GM12878 (cell line): ENCODE measurements around the gene TMEM255B. TPM values are rescaled to one million over a fixed set of nuclear protein-coding genes. Genes with fewer than 3 reads are reported as not detected.

Experiments used
- ATAC-seq: fragments of 200-7000 bp; cut with Tn5 transposase; 3 replicates; pipeline ENCODE4 v1.9.1; 2020; ENCODE audit warnings: mild to moderate bottlenecking, moderate library complexity
- BruUV-seq: library from RNA; stranded (reverse); fragments of 400-500 nt; replicated peaks from 2 replicates; lab custom pipeline; 2021; lab: Mats Ljungman, UMichigan
- CTCF ChIA-PET: fragments of 300-600 bp; sonication (Branson Sonifier 250); formaldehyde crosslinking; extraction: SDS; loops from one replicate; lab custom pipeline; 2021; ENCODE audit warnings: inconsistent platforms; lab: Yijun Ruan, JAX
- POLR2A ChIA-PET: fragments of 350-600 bp; formaldehyde crosslinking; extraction: SDS; loops from one replicate; lab custom pipeline; 2021; ENCODE audit warnings: inconsistent platforms; lab: Charles Lee
- RAD21 ChIA-PET: fragments of 300-600 bp; sonication (Branson Sonifier 250); formaldehyde crosslinking; loops from one replicate; lab custom pipeline; 2023; ENCODE audit warnings: antibody characterized with exemption; ENCODE audit not compliant: unreplicated experiment; lab: Charles Lee
- SMC1A ChIA-PET: fragments of 300-600 bp; sonication (Branson Sonifier 250); formaldehyde crosslinking; loops from one replicate; lab custom pipeline; 2023; ENCODE audit not compliant: unreplicated experiment, uncharacterized antibody; lab: Charles Lee
- DNase-seq: peaks from one replicate; pipeline ENCODE4 v3.0.0-alpha.2; 2011; ENCODE audit warnings: low read depth, low spot score
- FAIRE-seq: peaks from 3 replicates; lab custom pipeline; 2011; peaks lifted over from hg19 to GRCh38; lab: Jason Lieb, UNC
- H2AFZ ChIP-seq: 2 replicates; pipeline ENCODE4 v1.6.0; 2011; ENCODE audit warnings: low read depth, low read length, control low read depth; ENCODE audit not compliant: control insufficient read depth
- H3K27ac ChIP-seq: 2 replicates; pipeline ENCODE4 v1.5.1; 2011; ENCODE audit warnings: control low read depth; ENCODE audit not compliant: control insufficient read depth, insufficient read depth
- H3K27me3 ChIP-seq, 2 experiments: replicated peaks in 1 of 2; 2 replicates each; pipeline versions ENCODE4 v1.6.0 to v1.6.1; 2011; ENCODE audit warnings: low read length in 1 of 2; ENCODE audit not compliant: control insufficient read depth in 2 of 2, insufficient read depth in 2 of 2
- H3K36me3 ChIP-seq, 2 experiments: 2 replicates each; pipeline ENCODE4 v1.5.1; 2011; ENCODE audit warnings: low read length in 1 of 2; ENCODE audit not compliant: control insufficient read depth in 2 of 2, insufficient read depth in 2 of 2
- H3K4me1 ChIP-seq: 2 replicates; pipeline ENCODE4 v1.6.1; 2011; ENCODE audit warnings: mild to moderate bottlenecking, low read length, moderate library complexity, mixed read lengths; ENCODE audit not compliant: control insufficient read depth, insufficient read depth
- H3K4me2 ChIP-seq: 2 replicates; pipeline ENCODE4 v1.6.0; 2011; ENCODE audit warnings: control low read depth; ENCODE audit not compliant: control insufficient read depth, insufficient read depth
- H3K4me3 ChIP-seq: fragments of 200-600 bp; sonication (generic); 2 replicates; pipeline ENCODE4 v1.5.1; 2016
- H3K79me2 ChIP-seq: 2 replicates; pipeline ENCODE4 v1.6.0; 2011; ENCODE audit warnings: low read length; ENCODE audit not compliant: control insufficient read depth, insufficient read depth
- H3K9ac ChIP-seq: 2 replicates; pipeline ENCODE4 v1.8.0; 2011; ENCODE audit warnings: low read length, control low read depth, mixed read lengths; ENCODE audit not compliant: control insufficient read depth, insufficient read depth
- H3K9me3 ChIP-seq: replicated peaks from 3 replicates; pipeline ENCODE4 v1.5.1; 2011; ENCODE audit warnings: mild to moderate bottlenecking, low read length; ENCODE audit not compliant: control insufficient read depth, insufficient read depth
- H4K20me1 ChIP-seq: 2 replicates; pipeline ENCODE4 v1.6.0; 2011; ENCODE audit not compliant: control insufficient read depth, insufficient read depth
- ATF7 ChIP-seq: fragments of 450-650 bp; IDR thresholded peaks from 2 replicates; pipeline ENCODE4 v1.6.1; 2016; ENCODE audit warnings: low read depth, mild to moderate bottlenecking
- BCLAF1 ChIP-seq: fragments of 450-650 bp; IDR thresholded peaks from 2 replicates; pipeline ENCODE4 v1.6.1; 2017; ENCODE audit warnings: antibody characterized with exemption, mild to moderate bottlenecking, moderate library complexity
- EGR1 ChIP-seq, 2 experiments: IDR thresholded peaks; 1 replicate in 1 of 2; 2 replicates in 1 of 2; pipeline ENCODE4 v1.6.1; 2011 to 2012; ENCODE audit warnings: low read depth in 2 of 2, low read length in 2 of 2, borderline replicate concordance in 1 of 2, mild to moderate bottlenecking in 1 of 2, moderate library complexity in 1 of 2
- FOXK2 ChIP-seq: fragments of 450-650 bp; IDR thresholded peaks from 2 replicates; pipeline ENCODE4 v1.6.1; 2017; ENCODE audit warnings: mild to moderate bottlenecking, moderate library complexity
- HDGF ChIP-seq: fragments of 450-650 bp; IDR thresholded peaks from 2 replicates; pipeline ENCODE4 v1.6.1; 2016; ENCODE audit warnings: antibody characterized with exemption
- IKZF2 ChIP-seq, 2 experiments: fragments of 450-650 bp; IDR thresholded peaks; 2 replicates each; pipeline ENCODE4 v1.6.1; 2017; ENCODE audit warnings: mild to moderate bottlenecking in 2 of 2, moderate library complexity in 2 of 2
- NR2F1 ChIP-seq: fragments of 450-650 bp; conservative IDR thresholded peaks from 2 replicates; pipeline ENCODE4 v1.6.1; 2017; ENCODE audit warnings: mild to moderate bottlenecking
- WGBS: methylation state at CpG from one replicate; pipeline ENCODE4 v1.1.6; 2016; ENCODE audit warnings: low lambda C conversion rate; ENCODE audit not compliant: insufficient replicate concordance, insufficient coverage; ENCODE audit errors: missing lambda C conversion rate; 5-methylcytosine and 5-hydroxymethylcytosine counted together
- in situ Hi-C: fragments of 300-500 bp; cut with MboI; formaldehyde crosslinking; loops from 9 replicates; pipeline ENCODE4 v1.14.3; 2018; ENCODE audit warnings: mixed read lengths
- intact Hi-C: fragments of 100-400 bp; cut with micrococcal nuclease; formaldehyde crosslinking; loops from one replicate; pipeline ENCODE4 v1.14.2; 2022; ENCODE audit not compliant: unreplicated experiment
- polyA plus RNA-seq, 11 experiments: library from polyadenylated mRNA; depleted of rRNA in 4 of 11; unstranded in 6 of 11; stranded (reverse) in 5 of 11; fragments of >200 nt; fragmentation: Nextera tagmentation in 4 of 11; fragmentation: Illumina TruSeq in 1 of 11; extraction: Ambion mirVana in 4 of 11; extraction: Trizol in 1 of 11; gene quantifications; 1 replicate in 1 of 11; 2 replicates in 10 of 11; pipeline versions ENCODE4 v1.2.1 to v1.2.3, GENCODE V29; 2011 to 2016; ENCODE audit warnings: inconsistent platforms in 2 of 11, missing spikeins in 2 of 11, low read depth in 1 of 11
- total RNA-seq, 4 experiments: library from RNA; depleted of rRNA in 3 of 4; stranded (reverse); fragments of >200 nt in 3 of 4; fragmentation: Illumina TruSeq in 1 of 4; extraction: Trizol in 1 of 4; gene quantifications; 2 replicates each; pipeline versions ENCODE4 v1.2.1 to v1.2.3, GENCODE V29; 2013 to 2021
- TF ChIP-seq, protein P1 (sequence below): fragments of 450-650 bp; IDR thresholded peaks from 2 replicates; pipeline ENCODE4 v1.6.1; 2018; ENCODE audit warnings: borderline replicate concordance, mild to moderate bottlenecking; ENCODE audit not compliant: partially characterized antibody
- TF ChIP-seq, protein P2 (sequence below): IDR thresholded peaks from 2 replicates; pipeline ENCODE4 v1.6.1; 2011; ENCODE audit warnings: mild to moderate bottlenecking, low read depth, low read length, moderate library complexity; ENCODE audit not compliant: insufficient replicate concordance

The TMEM255B gene
- total and polyA plus RNA-seq, 10 of the 15 experiments (the other 5 are each of a cell fraction or from before 2014, with no cell fraction given), result 0.04 to 0.62 (median 0.13) TPM; not detected in 3

DNA sequence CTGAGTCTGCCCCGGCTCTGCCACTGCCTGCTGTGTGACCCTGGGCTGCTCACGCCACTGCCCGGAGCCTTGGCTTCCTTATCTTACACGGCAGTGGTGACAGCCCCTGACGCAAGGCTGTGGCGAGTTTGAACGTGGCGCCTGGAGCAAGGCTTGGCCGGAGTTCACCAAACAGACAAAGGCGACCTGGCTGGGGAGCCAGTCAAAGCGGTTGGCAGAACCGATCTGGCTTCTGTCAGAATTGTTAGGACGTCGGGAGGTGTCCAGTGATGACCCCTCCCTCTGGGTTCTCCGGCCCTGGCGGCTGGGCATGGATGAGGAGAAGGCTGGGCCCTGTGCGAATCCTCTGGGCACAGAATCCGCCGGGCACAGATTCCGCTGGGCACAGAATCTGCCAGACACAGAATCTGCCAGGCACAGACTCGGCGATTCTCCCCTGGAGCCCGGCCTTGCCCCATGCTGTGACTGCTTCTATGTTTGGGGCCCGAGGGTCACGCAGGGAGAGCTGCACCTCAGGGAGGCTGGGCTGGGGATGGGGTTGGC, 11.7 kb upstream of the TMEM255B start:
- in situ Hi-C loops (no loop called here), intact Hi-C loops (no loop called here)
- POLR2A ChIA-PET, result no interaction called here
- RAD21 ChIA-PET, result no interaction called here
- DNase-seq (no peak), FAIRE-seq (no peak), ATAC-seq (no peak)
- Histone ChIP-seq H3K79me2 (no peaks in the 10 kb centered on the region), H3K27me3 (no peaks in the 10 kb centered on the region), H3K9ac (no peak overlapping the region), H4K20me1 (no peaks in the 10 kb centered on the region), H3K4me3 (no peak overlapping the region), H3K4me2 (no peak overlapping the region), H2AFZ (no peak overlapping the region), H3K9me3 (no peaks in the 10 kb centered on the region; the same call in 2 of the 3 replicates), H3K4me1 (no peaks in the 10 kb centered on the region), H3K36me3 (no peaks in the 10 kb centered on the region), H3K27ac (no peak overlapping the region)
- TF ChIP-seq, protein P1, sequence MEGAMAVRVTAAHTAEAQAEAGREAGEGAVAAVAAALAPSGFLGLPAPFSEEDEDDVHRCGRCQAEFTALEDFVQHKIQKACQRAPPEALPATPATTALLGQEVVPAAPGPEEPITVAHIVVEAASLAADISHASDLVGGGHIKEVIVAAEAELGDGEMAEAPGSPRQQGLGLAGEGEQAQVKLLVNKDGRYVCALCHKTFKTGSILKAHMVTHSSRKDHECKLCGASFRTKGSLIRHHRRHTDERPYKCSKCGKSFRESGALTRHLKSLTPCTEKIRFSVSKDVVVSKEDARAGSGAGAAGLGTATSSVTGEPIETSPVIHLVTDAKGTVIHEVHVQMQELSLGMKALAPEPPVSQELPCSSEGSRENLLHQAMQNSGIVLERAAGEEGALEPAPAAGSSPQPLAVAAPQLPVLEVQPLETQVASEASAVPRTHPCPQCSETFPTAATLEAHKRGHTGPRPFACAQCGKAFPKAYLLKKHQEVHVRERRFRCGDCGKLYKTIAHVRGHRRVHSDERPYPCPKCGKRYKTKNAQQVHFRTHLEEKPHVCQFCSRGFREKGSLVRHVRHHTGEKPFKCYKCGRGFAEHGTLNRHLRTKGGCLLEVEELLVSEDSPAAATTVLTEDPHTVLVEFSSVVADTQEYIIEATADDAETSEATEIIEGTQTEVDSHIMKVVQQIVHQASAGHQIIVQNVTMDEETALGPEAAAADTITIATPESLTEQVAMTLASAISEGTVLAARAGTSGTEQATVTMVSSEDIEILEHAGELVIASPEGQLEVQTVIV, result no peak
- TF ChIP-seq ATF7 (no peak), NR2F1 (no peak), EGR1 (IDR thresholded peaks at IDR 0.05; ENCODE audit: borderline replicate concordance in 1 of 2, low read depth in 2 of 2, low read length in 2 of 2) (no peak), FOXK2 (no peak), IKZF2 (IDR thresholded peaks at IDR 0.05) (no peak), HDGF (no peak), BCLAF1 (no peak)
- TF ChIP-seq, protein P2, sequence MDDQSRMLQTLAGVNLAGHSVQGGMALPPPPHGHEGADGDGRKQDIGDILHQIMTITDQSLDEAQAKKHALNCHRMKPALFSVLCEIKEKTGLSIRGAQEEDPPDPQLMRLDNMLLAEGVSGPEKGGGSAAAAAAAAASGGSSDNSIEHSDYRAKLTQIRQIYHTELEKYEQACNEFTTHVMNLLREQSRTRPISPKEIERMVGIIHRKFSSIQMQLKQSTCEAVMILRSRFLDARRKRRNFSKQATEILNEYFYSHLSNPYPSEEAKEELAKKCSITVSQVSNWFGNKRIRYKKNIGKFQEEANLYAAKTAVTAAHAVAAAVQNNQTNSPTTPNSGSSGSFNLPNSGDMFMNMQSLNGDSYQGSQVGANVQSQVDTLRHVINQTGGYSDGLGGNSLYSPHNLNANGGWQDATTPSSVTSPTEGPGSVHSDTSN, result no peak
- 56% methylated on average over 24 of the region's 25 CpGs for WGBS
- CTCF ChIA-PET, result no interaction called here
- BruUV-seq, result no TSS peak
- SMC1A ChIA-PET, result no interaction called here
